HG03196 (cell line): Measurements from ENCODE around the gene LUZP1.

Experiments used
- ATAC-seq: cut with Tn5 transposase; IDR thresholded peaks from one replicate; pipeline ENCODE4 v1.9.1; 2021; ENCODE audit not compliant: unreplicated experiment

Gene LUZP1

GRCh38 chr1:23118957-23119792 is 49.5 kb downstream of the LUZP1 start:
- no peak for ATAC-seq

- ATAC-seq, result no peak
Observed at GRCh38 chr1:23118407-23118806, 50.2 kb downstream of the LUZP1 start.

- ATAC-seq, result no peak
Observed at GRCh38 chr1:23116921-23117699, 51.5 kb downstream of the LUZP1 start.

GRCh38 chr1:23116216-23116836 is 52.3 kb downstream of the LUZP1 start:
- no peak for ATAC-seq

- no peak for ATAC-seq
Observed at GRCh38 chr1:23114424-23115079, 54.1 kb downstream of the LUZP1 start.

- ATAC-seq, result no peak
Observed at GRCh38 chr1:23111600-23112535, 56.8 kb downstream of the LUZP1 start.

- no peak for ATAC-seq
Observed at GRCh38 chr1:23110391-23110790, 58.3 kb downstream of the LUZP1 start.

GRCh38 chr1:23108918-23109533 is 59.6 kb downstream of the LUZP1 start:
- ATAC-seq, result no peak

- ATAC-seq, result no peak
Observed at GRCh38 chr1:23103001-23103889, 65.4 kb downstream of the LUZP1 start.

- ATAC-seq, result no peak
Observed at GRCh38 chr1:23102289-23102688, 66.4 kb downstream of the LUZP1 start.

- ATAC-seq, result no peak
Observed at GRCh38 chr1:23101887-23102286, 66.8 kb downstream of the LUZP1 start.

- ATAC-seq, result no peak
Observed at GRCh38 chr1:23101101-23101827, 67.4 kb downstream of the LUZP1 start.

GRCh38 chr1:23100074-23100748 is 68.4 kb downstream of the LUZP1 start:
- ATAC-seq, result peak; percentile 52

GRCh38 chr1:23099171-23099536 is 69.5 kb downstream of the LUZP1 start:
- no peak for ATAC-seq

- ATAC-seq, result no peak
Observed at GRCh38 chr1:23098463-23099170, 70.0 kb downstream of the LUZP1 start.

GRCh38 chr1:23097316-23097715 is 71.3 kb downstream of the LUZP1 start:
- ATAC-seq, result no peak

- ATAC-seq, result no peak
Observed at GRCh38 chr1:23092447-23092846, 76.2 kb downstream of the LUZP1 start.
